Neural cell (in vitro differentiated cells): ENCODE data around the gene LARP1. TPM values are rescaled to one million over a fixed set of nuclear protein-coding genes. Genes with fewer than 3 reads are reported as not detected.

ENCODE experiments used
- H2AFZ ChIP-seq: fragments of 200-600, 300-800 bp; sonication (generic), shearing (Covaris generic); 2 replicates; pipeline ENCODE4 v1.6.0; 2014; ENCODE audit warnings: low read depth, mild to moderate bottlenecking, antibody characterized with exemption, low read length, moderate library complexity
- H3F3A ChIP-seq: fragments of 200-600 bp; shearing (Covaris generic); 2 replicates; pipeline ENCODE4 v1.6.1; 2016; ENCODE audit warnings: mild to moderate bottlenecking, moderate library complexity, mixed read lengths, antibody characterized with exemption, low read length; ENCODE audit not compliant: insufficient read depth, poor library complexity, severe bottlenecking
- H3K27ac ChIP-seq: fragments of 200-600, 300-800 bp; sonication (generic), shearing (Covaris generic); 2 replicates; pipeline ENCODE4 v1.5.1; 2014; ENCODE audit warnings: mild to moderate bottlenecking, low read length, moderate library complexity
- H3K27me3 ChIP-seq: fragments of 300-800, 200-600 bp; sonication (generic), shearing (Covaris generic); 2 replicates; pipeline ENCODE4 v1.6.0; 2014; ENCODE audit warnings: mild to moderate bottlenecking, low read depth, low read length, moderate library complexity; ENCODE audit not compliant: insufficient read depth
- H3K36me3 ChIP-seq: fragments of 300-800, 200-600 bp; sonication (generic), shearing (Covaris generic); 2 replicates; pipeline ENCODE4 v1.5.1; 2014; ENCODE audit warnings: mild to moderate bottlenecking, antibody characterized with exemption, low read length, moderate library complexity; ENCODE audit not compliant: insufficient read depth
- H3K4me2 ChIP-seq: fragments of 300-800, 200-600 bp; sonication (generic), shearing (Covaris generic); 2 replicates; pipeline ENCODE4 v1.6.0; 2014; ENCODE audit warnings: mild to moderate bottlenecking, low read length
- H3K4me3 ChIP-seq: fragments of 300-800, 200-600 bp; sonication (generic), shearing (Covaris generic); 2 replicates; pipeline ENCODE4 v1.5.1; 2014; ENCODE audit warnings: mild to moderate bottlenecking, low read length, moderate library complexity
- H3K79me2 ChIP-seq: fragments of 200-600 bp; shearing (Covaris generic); replicated peaks from 2 replicates; pipeline ENCODE4 v1.6.0; 2014; ENCODE audit warnings: mild to moderate bottlenecking, low read length, moderate library complexity; ENCODE audit not compliant: insufficient read depth
- H3K9ac ChIP-seq: fragments of 300-800, 200-600 bp; sonication (generic), shearing (Covaris generic); 2 replicates; pipeline ENCODE4 v1.6.1; 2016; ENCODE audit warnings: mild to moderate bottlenecking, low read length, mixed read lengths
- H3K9me2 ChIP-seq: fragments of 200-600 bp; shearing (Covaris generic); 2 replicates; pipeline ENCODE4 v1.6.1; 2016; ENCODE audit warnings: mild to moderate bottlenecking, low read length, mixed read lengths; ENCODE audit not compliant: insufficient read depth
- H3K9me3 ChIP-seq: fragments of 200-600, 300-800 bp; sonication (generic), shearing (Covaris generic); 2 replicates; pipeline ENCODE4 v1.6.1; 2016; ENCODE audit warnings: mild to moderate bottlenecking, mixed run types, low read length, moderate library complexity, mixed read lengths
- H4K20me1 ChIP-seq: fragments of 200-600 bp; shearing (Covaris generic); 2 replicates; pipeline ENCODE4 v1.6.1; 2016; ENCODE audit warnings: mild to moderate bottlenecking, mixed run types; ENCODE audit not compliant: insufficient read depth
- EP300 ChIP-seq: fragments of 450-650 bp; conservative IDR thresholded peaks from 2 replicates; pipeline ENCODE4 v1.6.1; 2014; ENCODE audit warnings: antibody characterized with exemption, mild to moderate bottlenecking, moderate library complexity; ENCODE audit not compliant: poor library complexity, severe bottlenecking
- EZH2 ChIP-seq: fragments of 200-600, 300-800 bp; shearing (Covaris generic), sonication (generic); IDR thresholded peaks from 2 replicates; pipeline ENCODE4 v1.6.1; 2014; ENCODE audit warnings: antibody characterized with exemption, low read length, borderline replicate concordance, mild to moderate bottlenecking; ENCODE audit not compliant: insufficient read depth, poor library complexity, severe bottlenecking
- MXI1 ChIP-seq: fragments of 450-650 bp; conservative IDR thresholded peaks from 2 replicates; pipeline ENCODE4 v1.6.1; 2014; ENCODE audit warnings: antibody characterized with exemption, mild to moderate bottlenecking; ENCODE audit not compliant: poor library complexity, severe bottlenecking
- POLR2AphosphoS5 ChIP-seq: IDR thresholded peaks from 2 replicates; pipeline ENCODE4 v1.6.1; 2012
- RAD21 ChIP-seq: fragments of 450-650 bp; conservative IDR thresholded peaks from 2 replicates; pipeline ENCODE4 v1.6.1; 2014; ENCODE audit warnings: antibody characterized with exemption, mild to moderate bottlenecking, moderate library complexity
- SMC3 ChIP-seq: fragments of 450-650 bp; conservative IDR thresholded peaks from 2 replicates; pipeline ENCODE4 v1.6.1; 2014; ENCODE audit warnings: antibody characterized with exemption, mild to moderate bottlenecking, moderate library complexity; ENCODE audit not compliant: poor library complexity
- TAF1 ChIP-seq: IDR thresholded peaks from 2 replicates; pipeline ENCODE4 v1.6.1; 2012; ENCODE audit warnings: low read depth
- polyA plus RNA-seq: library from polyadenylated mRNA; depleted of rRNA; stranded (reverse); fragments of >200 nt; gene quantifications from 2 replicates; pipeline ENCODE4 v1.2.3, GENCODE V29; 2014
- TF ChIP-seq, protein P1 (sequence below): IDR thresholded peaks from 2 replicates; pipeline ENCODE4 v1.6.1; 2012; ENCODE audit warnings: borderline replicate concordance
- TF ChIP-seq, protein P2 (sequence below): fragments of 450-650 bp; IDR thresholded peaks from 2 replicates; pipeline ENCODE4 v1.5.1; 2014; ENCODE audit warnings: antibody characterized with exemption, mild to moderate bottlenecking, moderate library complexity; ENCODE audit not compliant: poor library complexity, severe bottlenecking

The LARP1 gene
- polyA plus RNA-seq, 1 donor from 2014 or later: 36.1 TPM

DNA sequence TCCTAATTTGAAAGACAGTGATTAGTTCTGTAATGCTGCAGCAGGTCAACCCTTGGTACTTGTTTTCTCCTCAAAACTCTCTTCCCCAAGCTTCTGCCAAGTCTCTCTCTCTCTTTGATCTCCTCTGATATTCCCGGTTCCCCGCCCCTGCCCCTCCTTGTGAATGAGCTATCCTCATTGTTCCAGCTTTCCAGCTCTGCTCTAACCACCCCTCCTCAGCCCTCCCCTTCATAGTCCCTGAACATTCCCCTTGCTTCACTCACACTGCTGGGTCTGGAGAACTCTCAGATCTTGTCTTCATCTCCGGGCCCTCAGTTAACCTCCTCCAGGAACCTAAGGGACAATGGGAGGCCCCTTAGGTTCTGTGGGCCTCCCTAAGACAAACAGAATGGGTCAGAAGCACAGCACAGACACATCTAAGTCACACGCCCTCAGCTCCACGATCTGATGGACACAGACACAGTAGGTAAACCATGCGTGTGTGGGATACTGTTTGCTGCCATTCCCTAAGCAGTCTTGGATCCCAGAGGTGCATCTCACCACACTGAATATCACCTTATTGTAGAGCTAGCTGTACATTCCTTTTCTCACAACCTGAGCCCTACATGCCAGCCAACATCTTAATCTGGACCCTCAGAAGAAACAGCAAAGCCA lies 17.4 kb upstream of the LARP1 start:
- Histone ChIP-seq H3K9me2 (no peaks in the 10 kb centered on the region), H3K27ac (no peak overlapping the region), H3K9me3 (no peaks in the 10 kb centered on the region), H3K27me3 (no peaks in the 10 kb centered on the region), H3K9ac (no peak overlapping the region), H3K4me3 (no peak overlapping the region), H3F3A (no peaks in the 10 kb centered on the region), H3K79me2 (no peaks in the 10 kb centered on the region), H3K36me3 (no peaks in the 10 kb centered on the region), H3K4me2 (no peak overlapping the region), H4K20me1 (no peaks in the 10 kb centered on the region), H2AFZ (no peak overlapping the region)
- TF ChIP-seq EP300: no peak
- TF ChIP-seq POLR2AphosphoS5: no peak

DNA sequence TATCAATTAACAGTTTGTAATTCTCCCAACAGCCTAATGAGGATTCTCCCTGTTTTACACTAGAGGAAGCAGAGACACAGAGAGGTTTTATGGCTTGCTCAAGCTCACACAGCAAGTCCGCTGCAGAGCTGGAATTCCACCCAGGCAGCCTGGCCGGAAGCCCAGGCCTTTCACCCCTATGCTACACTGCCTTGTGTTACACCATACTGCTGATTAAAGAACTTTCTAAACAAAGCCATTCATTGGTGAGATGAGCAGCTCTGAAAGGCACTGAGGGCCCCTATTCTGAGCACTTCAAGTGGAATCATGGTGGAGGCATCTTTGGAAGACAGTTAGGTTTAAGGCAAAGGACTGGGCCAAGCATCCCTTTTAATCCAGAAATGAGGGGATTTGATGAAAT lies 14.7 kb upstream of the LARP1 start:
- Histone ChIP-seq H4K20me1 (no peaks in the 10 kb centered on the region), H3F3A (no peaks in the 10 kb centered on the region), H3K36me3 (no peaks in the 10 kb centered on the region), H3K9me2 (no peaks in the 10 kb centered on the region), H3K4me3 (no peak overlapping the region), H3K4me2 (no peak overlapping the region), H3K9ac (no peak overlapping the region), H3K9me3 (no peaks in the 10 kb centered on the region), H3K79me2 (no peaks in the 10 kb centered on the region), H3K27me3 (no peaks in the 10 kb centered on the region), H3K27ac (no peak overlapping the region), H2AFZ (no peak overlapping the region)
- TF ChIP-seq SMC3: no peak

DNA sequence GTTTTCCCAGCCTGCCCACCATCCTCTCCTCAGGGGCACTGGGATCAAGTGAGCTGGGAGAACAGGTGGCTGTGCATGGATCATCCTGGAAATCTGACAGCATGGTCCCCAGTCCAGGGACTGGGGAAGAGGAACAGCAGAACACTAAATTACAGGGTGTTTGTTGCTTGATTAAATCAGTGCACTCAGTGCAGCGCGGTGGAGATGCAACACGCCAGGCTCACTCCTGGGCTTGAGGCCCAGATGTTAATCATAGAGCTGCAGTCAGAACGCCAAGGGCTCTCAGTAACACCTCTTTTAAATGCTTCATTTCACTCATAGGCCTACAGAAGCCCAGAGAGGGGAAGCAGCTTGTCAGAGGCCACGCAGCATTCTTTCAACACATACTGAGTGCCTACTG lies 14.2 kb upstream of the LARP1 start:
- Histone ChIP-seq H3K79me2 (no peaks in the 10 kb centered on the region), H3F3A (no peaks in the 10 kb centered on the region), H3K27me3 (no peaks in the 10 kb centered on the region), H3K9me3 (no peaks in the 10 kb centered on the region), H3K4me2 (no peak overlapping the region), H3K27ac (no peak overlapping the region), H3K36me3 (no peaks in the 10 kb centered on the region), H2AFZ (no peak overlapping the region), H3K4me3 (no peak overlapping the region), H3K9me2 (no peaks in the 10 kb centered on the region), H3K9ac (no peak overlapping the region), H4K20me1 (no peaks in the 10 kb centered on the region)
- TF ChIP-seq, protein P1, sequence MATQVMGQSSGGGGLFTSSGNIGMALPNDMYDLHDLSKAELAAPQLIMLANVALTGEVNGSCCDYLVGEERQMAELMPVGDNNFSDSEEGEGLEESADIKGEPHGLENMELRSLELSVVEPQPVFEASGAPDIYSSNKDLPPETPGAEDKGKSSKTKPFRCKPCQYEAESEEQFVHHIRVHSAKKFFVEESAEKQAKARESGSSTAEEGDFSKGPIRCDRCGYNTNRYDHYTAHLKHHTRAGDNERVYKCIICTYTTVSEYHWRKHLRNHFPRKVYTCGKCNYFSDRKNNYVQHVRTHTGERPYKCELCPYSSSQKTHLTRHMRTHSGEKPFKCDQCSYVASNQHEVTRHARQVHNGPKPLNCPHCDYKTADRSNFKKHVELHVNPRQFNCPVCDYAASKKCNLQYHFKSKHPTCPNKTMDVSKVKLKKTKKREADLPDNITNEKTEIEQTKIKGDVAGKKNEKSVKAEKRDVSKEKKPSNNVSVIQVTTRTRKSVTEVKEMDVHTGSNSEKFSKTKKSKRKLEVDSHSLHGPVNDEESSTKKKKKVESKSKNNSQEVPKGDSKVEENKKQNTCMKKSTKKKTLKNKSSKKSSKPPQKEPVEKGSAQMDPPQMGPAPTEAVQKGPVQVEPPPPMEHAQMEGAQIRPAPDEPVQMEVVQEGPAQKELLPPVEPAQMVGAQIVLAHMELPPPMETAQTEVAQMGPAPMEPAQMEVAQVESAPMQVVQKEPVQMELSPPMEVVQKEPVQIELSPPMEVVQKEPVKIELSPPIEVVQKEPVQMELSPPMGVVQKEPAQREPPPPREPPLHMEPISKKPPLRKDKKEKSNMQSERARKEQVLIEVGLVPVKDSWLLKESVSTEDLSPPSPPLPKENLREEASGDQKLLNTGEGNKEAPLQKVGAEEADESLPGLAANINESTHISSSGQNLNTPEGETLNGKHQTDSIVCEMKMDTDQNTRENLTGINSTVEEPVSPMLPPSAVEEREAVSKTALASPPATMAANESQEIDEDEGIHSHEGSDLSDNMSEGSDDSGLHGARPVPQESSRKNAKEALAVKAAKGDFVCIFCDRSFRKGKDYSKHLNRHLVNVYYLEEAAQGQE: no peak
- TF ChIP-seq, protein P2, sequence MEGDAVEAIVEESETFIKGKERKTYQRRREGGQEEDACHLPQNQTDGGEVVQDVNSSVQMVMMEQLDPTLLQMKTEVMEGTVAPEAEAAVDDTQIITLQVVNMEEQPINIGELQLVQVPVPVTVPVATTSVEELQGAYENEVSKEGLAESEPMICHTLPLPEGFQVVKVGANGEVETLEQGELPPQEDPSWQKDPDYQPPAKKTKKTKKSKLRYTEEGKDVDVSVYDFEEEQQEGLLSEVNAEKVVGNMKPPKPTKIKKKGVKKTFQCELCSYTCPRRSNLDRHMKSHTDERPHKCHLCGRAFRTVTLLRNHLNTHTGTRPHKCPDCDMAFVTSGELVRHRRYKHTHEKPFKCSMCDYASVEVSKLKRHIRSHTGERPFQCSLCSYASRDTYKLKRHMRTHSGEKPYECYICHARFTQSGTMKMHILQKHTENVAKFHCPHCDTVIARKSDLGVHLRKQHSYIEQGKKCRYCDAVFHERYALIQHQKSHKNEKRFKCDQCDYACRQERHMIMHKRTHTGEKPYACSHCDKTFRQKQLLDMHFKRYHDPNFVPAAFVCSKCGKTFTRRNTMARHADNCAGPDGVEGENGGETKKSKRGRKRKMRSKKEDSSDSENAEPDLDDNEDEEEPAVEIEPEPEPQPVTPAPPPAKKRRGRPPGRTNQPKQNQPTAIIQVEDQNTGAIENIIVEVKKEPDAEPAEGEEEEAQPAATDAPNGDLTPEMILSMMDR: no peak
- no peak for TF ChIP-seq MXI1
- no peak for TF ChIP-seq RAD21
- TF ChIP-seq POLR2AphosphoS5: no peak
- no peak for TF ChIP-seq TAF1
- no peak for TF ChIP-seq EP300
- TF ChIP-seq SMC3: no peak
- TF ChIP-seq EZH2: no peak
